ENCODE results near the gene KLHDC7B.

Gene KLHDC7B

GRCh38 chr22:50545522-50546325, at the start of gene KLHDC7B:
Gene KLHDC7B (plus strand): TSS chr22:50545899. CDS start chr22:50546244, 345 bp downstream.
- no peak within 1 kb of the TSS for H3K4me3 ChIP-seq (ENCODE audit: low read length)
- DNase-seq (ENCODE audit: low read depth) = no peak
- no peak for TF ChIP-seq CTCF (conservative IDR thresholded peaks at IDR 0.05; ENCODE audit: low read depth, low read length)

GRCh38 chr22:50497093-50497492, 48.6 kb upstream of the KLHDC7B start:
- no peak overlapping the region for H3K4me3 ChIP-seq (ENCODE audit: low read length)
- DNase-seq (ENCODE audit: low read depth) = no peak

GRCh38 chr22:50498322-50498890, 47.3 kb upstream of the KLHDC7B start:
- H3K4me3 ChIP-seq (ENCODE audit: low read length) = no peak overlapping the region
- peak; percentile 71 for TF ChIP-seq CTCF (conservative IDR thresholded peaks at IDR 0.05; ENCODE audit: low read depth, low read length)
- no peak for DNase-seq (ENCODE audit: low read depth)

More at GRCh38 chr22:50497093-50497492, 48.6 kb upstream of the KLHDC7B start:
- TF ChIP-seq CTCF (conservative IDR thresholded peaks at IDR 0.05; ENCODE audit: low read depth, low read length) = no peak

- H3K4me3 ChIP-seq (ENCODE audit: low read length) = no peak overlapping the region
- TF ChIP-seq CTCF (conservative IDR thresholded peaks at IDR 0.05; ENCODE audit: low read depth, low read length) = no peak
- DNase-seq (ENCODE audit: low read depth) = no peak
Observed at GRCh38 chr22:50500452-50500851, 45.2 kb upstream of the KLHDC7B start.

GRCh38 chr22:50502096-50502495, 43.6 kb upstream of the KLHDC7B start:
- DNase-seq (ENCODE audit: low read depth) = no peak
- no peak for TF ChIP-seq CTCF (conservative IDR thresholded peaks at IDR 0.05; ENCODE audit: low read depth, low read length)
- no peak overlapping the region for H3K4me3 ChIP-seq (ENCODE audit: low read length)

- H3K4me3 ChIP-seq (ENCODE audit: low read length) = no peak overlapping the region
- no peak for TF ChIP-seq CTCF (conservative IDR thresholded peaks at IDR 0.05; ENCODE audit: low read depth, low read length)
- no peak for DNase-seq (ENCODE audit: low read depth)
Observed at GRCh38 chr22:50502628-50503474, 42.8 kb upstream of the KLHDC7B start.

All from retinal pigment epithelial cell (primary cell).